T-helper 1 cell treated with Interleukin-12 subunit alpha and Interleukin-12 subunit beta and Interleukin-4 antibody, amounts not matched to agents 30 μg/mL and 1 μg/mL, for 36 hours (primary cell): Measurements from ENCODE around the gene ZNF787.
"Not testable (repeated sequence)": the region's sequence is repeated elsewhere in the genome, so short reads cannot be mapped to it uniquely, and the experiment has no call there.

Experiments
- H3K27ac Mint-ChIP-seq: one replicate; pipeline ENCODE4 v1.8.0; 2021; ENCODE audit warnings: mild to moderate bottlenecking, mixed read lengths
- H3K27me3 Mint-ChIP-seq: one replicate; pipeline ENCODE4 v1.8.0; 2021; ENCODE audit warnings: low read depth, mixed read lengths
- H3K36me3 Mint-ChIP-seq: one replicate; pipeline ENCODE4 v1.8.0; 2021; ENCODE audit warnings: low read depth, mixed read lengths
- H3K4me1 Mint-ChIP-seq: one replicate; pipeline ENCODE4 v1.8.0; 2021; ENCODE audit warnings: low read depth, mixed read lengths
- H3K4me3 Mint-ChIP-seq: one replicate; pipeline ENCODE4 v1.8.0; 2021; ENCODE audit warnings: mild to moderate bottlenecking, moderate library complexity, mixed read lengths
- H3K9me3 Mint-ChIP-seq: one replicate; pipeline ENCODE4 v1.8.0; 2021; ENCODE audit warnings: mixed read lengths

ZNF787 gene

GRCh38 chr19:56149656-56150038 is 28.6 kb upstream of the ZNF787 start:
- Mint-ChIP-seq H3K4me1 (peaks cover 10% of the 10 kb centered on the region), H3K4me3 (no peak overlapping the region), H3K36me3 (peaks cover 27% of the 10 kb centered on the region), H3K27me3 (no peaks in the 10 kb centered on the region), H3K27ac (no peak overlapping the region), H3K9me3 (no peaks in the 10 kb centered on the region)

GRCh38 chr19:56148955-56149655 is 28.0 kb upstream of the ZNF787 start:
- not testable (repeated sequence) for H3K9me3 Mint-ChIP-seq, H3K4me3 Mint-ChIP-seq, H3K27ac Mint-ChIP-seq, H3K27me3 Mint-ChIP-seq
- peaks cover 27% of the 10 kb centered on the region for H3K36me3 Mint-ChIP-seq
- peaks cover 10% of the 10 kb centered on the region for H3K4me1 Mint-ChIP-seq

DNA sequence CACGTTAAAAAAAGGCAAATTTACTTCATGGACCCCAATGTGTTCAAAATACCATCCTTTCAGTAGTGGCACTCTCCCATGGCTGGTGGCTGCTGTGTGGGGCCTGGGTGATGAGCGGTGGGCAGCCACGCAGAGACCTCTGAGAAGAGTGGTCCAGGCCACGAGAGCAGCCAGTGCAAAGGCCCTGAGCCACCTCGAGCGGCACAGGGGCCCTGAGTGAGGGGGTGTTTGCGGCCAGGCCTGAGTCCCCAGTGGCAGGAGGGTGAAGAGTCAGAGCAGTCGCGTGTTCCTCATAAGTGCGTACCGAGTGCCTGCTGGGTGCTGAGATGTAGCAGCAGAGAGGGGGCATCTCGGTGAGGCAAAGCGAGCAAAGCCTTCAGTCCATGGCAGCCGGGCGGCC is 27.0 kb upstream of the ZNF787 start:
- no peak overlapping the region for H3K4me3 Mint-ChIP-seq

DNA sequence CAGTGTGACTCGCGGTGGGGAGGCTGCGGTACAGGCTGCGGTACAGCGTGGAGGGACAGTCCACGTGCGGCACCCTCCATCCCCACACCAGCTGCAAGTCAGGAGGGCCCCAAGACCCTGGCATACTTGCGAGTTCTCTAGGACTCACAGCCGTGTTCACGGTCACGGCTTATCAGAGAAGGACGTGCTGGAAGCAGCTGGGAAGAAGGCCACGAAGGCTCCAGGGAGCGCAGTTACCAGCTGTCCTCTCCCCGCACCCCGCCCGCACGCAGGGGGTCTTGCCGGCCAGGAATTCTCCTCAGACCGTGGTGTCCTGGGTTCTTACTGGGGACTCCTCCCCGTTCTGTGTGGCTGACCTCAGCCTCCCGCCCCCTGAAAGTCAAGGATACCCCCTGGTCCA is 26.2 kb upstream of the ZNF787 start:
- Mint-ChIP-seq H3K27ac (no peak overlapping the region), H3K4me3 (no peak overlapping the region), H3K4me1 (peaks cover 11% of the 10 kb centered on the region), H3K36me3 (peaks cover 22% of the 10 kb centered on the region), H3K9me3 (no peaks in the 10 kb centered on the region), H3K27me3 (no peaks in the 10 kb centered on the region)

More for the DNA sequence above, 27.0 kb upstream of the ZNF787 start:
- Mint-ChIP-seq H3K36me3 (peaks cover 22% of the 10 kb centered on the region), H3K27ac (no peak overlapping the region), H3K4me1 (peaks cover 8% of the 10 kb centered on the region), H3K9me3 (no peaks in the 10 kb centered on the region), H3K27me3 (no peaks in the 10 kb centered on the region)

DNA sequence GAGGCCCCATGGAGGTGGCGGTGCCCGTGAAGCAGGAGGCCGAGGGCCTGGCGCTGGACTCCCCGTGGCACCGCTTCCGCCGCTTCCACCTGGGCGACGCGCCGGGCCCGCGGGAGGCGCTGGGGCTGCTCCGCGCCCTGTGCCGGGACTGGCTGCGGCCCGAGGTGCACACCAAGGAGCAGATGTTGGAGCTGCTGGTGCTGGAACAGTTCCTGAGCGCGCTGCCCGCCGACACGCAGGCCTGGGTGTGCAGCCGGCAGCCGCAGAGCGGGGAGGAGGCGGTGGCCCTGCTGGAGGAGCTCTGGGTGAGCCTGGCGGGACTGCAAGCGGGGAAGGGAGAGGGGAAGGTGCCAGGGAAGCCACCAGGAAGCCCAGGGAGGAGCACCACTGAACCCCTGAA is 25.8 kb upstream of the ZNF787 start:
- Mint-ChIP-seq H3K36me3 (peaks cover 22% of the 10 kb centered on the region), H3K27ac (no peak overlapping the region), H3K4me1 (peaks cover 13% of the 10 kb centered on the region), H3K9me3 (no peaks in the 10 kb centered on the region), H3K27me3 (no peaks in the 10 kb centered on the region), H3K4me3 (no peak overlapping the region)

GRCh38 chr19:56145698-56146097 is 24.6 kb upstream of the ZNF787 start:
- Mint-ChIP-seq H3K27ac (no peak overlapping the region), H3K9me3 (no peaks in the 10 kb centered on the region), H3K4me3 (no peak overlapping the region), H3K27me3 (no peaks in the 10 kb centered on the region), H3K4me1 (peaks cover 16% of the 10 kb centered on the region), H3K36me3 (peaks cover 22% of the 10 kb centered on the region)

- Mint-ChIP-seq H3K36me3 (peaks cover 16% of the 10 kb centered on the region), H3K27me3 (no peaks in the 10 kb centered on the region), H3K4me3 (no peak overlapping the region), H3K9me3 (no peaks in the 10 kb centered on the region), H3K27ac (no peak overlapping the region), H3K4me1 (peaks cover 23% of the 10 kb centered on the region)
These were observed 23.7 kb upstream of the ZNF787 start for GRCh38 chr19:56144831-56145230.

- peaks cover 12% of the 10 kb centered on the region for H3K36me3 Mint-ChIP-seq
- no peaks in the 10 kb centered on the region for H3K9me3 Mint-ChIP-seq
- H3K27ac Mint-ChIP-seq, result peak overlapping the region; percentile 46
- peaks cover 27% of the 10 kb centered on the region for H3K4me1 Mint-ChIP-seq
- H3K4me3 Mint-ChIP-seq, result no peak overlapping the region
- H3K27me3 Mint-ChIP-seq, result no peaks in the 10 kb centered on the region
These were observed 23.3 kb upstream of the ZNF787 start for GRCh38 chr19:56144376-56144775.

DNA sequence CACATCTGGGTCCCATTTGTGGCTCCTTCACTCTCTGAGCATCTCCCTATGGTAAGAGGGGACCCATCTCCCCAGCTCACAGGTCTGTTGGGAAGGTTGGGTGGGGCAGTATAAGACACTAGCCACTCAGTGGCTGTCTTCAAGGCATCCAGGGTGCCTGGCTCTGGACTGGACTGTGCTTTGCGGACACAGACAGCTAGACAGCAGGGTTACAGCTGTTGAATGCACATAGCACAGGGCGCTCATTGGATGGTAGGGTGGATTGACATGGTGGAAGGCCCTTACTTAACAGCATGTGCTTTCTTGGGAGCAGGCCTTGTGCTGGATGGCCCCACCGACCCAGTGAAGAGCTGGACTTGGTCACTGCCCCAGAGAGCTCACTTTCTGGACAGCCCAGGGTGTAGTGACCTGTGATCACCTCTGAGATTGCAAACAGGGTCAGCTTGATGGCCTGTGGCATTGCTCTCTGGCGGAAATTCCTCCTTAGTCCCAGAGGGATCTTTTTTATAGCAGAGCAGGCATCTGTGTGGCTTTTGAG is 21.9 kb upstream of the ZNF787 start:
- Mint-ChIP-seq H3K27me3 (no peaks in the 10 kb centered on the region), H3K9me3 (no peaks in the 10 kb centered on the region), H3K36me3 (peaks cover 5% of the 10 kb centered on the region), H3K4me1 (peaks cover 27% of the 10 kb centered on the region), H3K4me3 (peak overlapping the region; percentile 91), H3K27ac (no peak overlapping the region)

- Mint-ChIP-seq H3K4me3 (peak overlapping the region; percentile 91), H3K9me3 (no peaks in the 10 kb centered on the region), H3K27me3 (no peaks in the 10 kb centered on the region), H3K4me1 (peaks cover 27% of the 10 kb centered on the region), H3K27ac (peak overlapping the region; percentile 82), H3K36me3 (no peaks in the 10 kb centered on the region)
These were observed 21.1 kb upstream of the ZNF787 start for GRCh38 chr19:56142087-56142787.

DNA sequence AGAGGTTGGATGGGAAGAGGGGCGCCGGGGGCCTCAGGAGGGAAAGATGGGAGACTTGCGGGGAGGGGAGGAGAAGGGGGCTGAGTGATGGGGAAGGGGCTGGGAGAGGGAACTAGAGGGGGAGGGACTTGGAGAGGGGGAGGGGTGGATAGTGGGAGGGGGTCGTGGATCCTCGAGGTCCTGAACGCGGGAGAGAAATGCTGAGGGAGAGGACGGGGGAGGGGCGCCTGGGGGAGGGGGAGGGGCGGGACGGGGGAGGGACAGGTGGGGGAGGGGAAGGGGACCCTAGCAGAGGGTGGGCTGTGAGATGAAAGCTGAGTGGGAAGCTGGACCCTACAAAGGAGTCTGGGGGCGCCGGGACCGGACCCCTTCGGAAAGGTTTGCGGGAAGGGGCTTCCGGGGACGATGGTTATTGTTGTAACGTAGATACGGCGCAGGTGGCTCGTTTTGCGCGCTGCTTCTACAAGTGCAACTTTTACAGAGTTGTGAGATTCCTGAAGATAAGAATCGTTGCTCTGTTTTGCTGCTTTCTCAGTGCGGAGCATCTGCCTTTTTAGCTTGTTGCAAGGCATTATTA is 20.4 kb upstream of the ZNF787 start:
- peaks cover 27% of the 10 kb centered on the region for H3K4me1 Mint-ChIP-seq
- no peaks in the 10 kb centered on the region for H3K9me3 Mint-ChIP-seq
- H3K27ac Mint-ChIP-seq, result peak overlapping the region; percentile 88
- H3K4me3 Mint-ChIP-seq, result peak overlapping the region; percentile 91
- H3K36me3 Mint-ChIP-seq, result no peaks in the 10 kb centered on the region
- no peaks in the 10 kb centered on the region for H3K27me3 Mint-ChIP-seq

DNA sequence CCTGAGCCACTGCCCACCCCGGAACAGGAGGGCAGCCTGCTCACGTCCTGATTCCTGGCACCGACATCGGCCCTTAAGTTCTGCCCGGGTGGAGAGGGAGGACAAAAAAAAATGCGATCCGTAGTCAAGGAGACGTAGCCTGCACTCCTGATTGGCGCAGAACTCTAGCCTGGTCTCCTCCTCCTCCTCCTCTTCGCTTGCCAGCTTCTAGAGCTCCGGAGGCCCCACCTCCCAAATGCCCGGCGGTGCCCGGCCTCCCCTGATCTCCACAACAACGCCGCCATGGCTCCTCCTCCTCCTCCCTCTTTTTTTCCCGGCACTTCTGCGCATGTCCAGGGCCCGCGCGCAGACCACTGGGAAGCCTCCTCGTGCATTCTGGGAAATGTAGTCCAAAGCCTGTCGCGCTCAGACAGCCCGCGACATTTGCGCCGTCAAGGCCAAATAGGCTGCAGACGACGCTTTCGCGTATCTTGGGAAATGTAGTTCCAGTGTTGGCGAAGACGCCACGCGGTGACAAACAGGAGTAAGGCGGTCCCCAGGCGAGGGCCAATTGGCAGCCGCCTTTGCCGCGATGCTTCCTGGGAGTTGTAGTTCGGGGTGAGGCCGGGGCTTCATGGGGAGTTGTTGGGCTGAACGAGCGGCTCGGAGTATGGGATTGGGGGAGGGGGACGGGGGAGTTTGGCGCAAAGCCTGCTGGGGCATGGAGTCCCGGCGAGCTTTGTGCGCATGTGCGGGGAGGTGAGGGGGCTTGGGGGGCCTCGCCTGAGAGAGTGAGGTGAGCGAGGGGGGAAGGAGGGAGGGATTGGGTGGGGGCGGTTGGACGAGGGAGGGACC is 19.7 kb upstream of the ZNF787 start, which contains the start of gene ZNF444:
Gene ZNF444 (plus strand): TSS at position 705 of the 834 bp plus-strand sequence. CDS start 5,625 bp downstream, outside the sequence.
- Mint-ChIP-seq H3K27ac (peak within 1 kb of the TSS; percentile 88), H3K36me3 (no peaks in the 10 kb centered on the region), H3K4me1 (peaks cover 27% of the 10 kb centered on the region)

DNA sequence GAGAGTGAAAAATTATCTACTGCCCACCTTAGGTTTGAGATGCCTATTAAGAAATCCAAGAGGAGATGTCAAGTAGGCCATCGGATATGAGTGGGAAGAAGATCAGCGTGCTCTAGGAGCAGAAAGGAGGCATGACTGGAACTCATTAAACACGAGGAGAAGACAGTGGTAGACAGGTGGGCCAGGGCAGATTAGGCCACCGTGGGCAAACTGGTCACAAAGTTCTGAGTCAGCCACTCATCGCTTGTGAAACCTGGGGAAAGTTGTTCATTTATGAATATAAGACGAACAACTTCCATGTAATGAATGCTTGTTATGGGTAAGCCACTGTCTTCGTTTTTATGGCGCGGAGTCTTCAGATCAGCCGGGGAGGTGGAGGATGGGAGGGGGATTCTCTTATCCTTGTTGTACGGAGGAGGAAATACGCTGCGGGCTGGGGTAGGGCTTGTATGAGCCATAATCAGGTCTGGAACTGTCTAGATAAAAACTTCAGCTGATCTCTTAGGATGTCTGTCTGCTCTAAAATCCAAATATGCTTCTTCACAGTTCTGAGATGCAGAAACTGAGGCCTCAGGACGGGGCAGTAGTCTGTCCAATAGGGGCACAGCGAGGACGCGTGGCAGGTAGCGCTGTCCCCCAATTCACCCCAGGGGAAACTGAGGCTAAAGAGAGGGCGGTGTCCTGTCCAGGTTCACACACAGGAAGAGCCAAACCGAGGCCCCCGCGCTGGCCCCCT is 18.9 kb upstream of the ZNF787 start:
- Mint-ChIP-seq H3K27ac (peak overlapping the region; percentile 88), H3K27me3 (no peaks in the 10 kb centered on the region), H3K4me3 (peak overlapping the region; percentile 91), H3K4me1 (peaks cover 27% of the 10 kb centered on the region), H3K9me3 (no peaks in the 10 kb centered on the region), H3K36me3 (no peaks in the 10 kb centered on the region)

More for the DNA sequence above, 19.7 kb upstream of the ZNF787 start, which contains the start of gene ZNF444:
- no peaks in the 10 kb centered on the region for H3K27me3 Mint-ChIP-seq
- H3K9me3 Mint-ChIP-seq, result no peaks in the 10 kb centered on the region
- H3K4me3 Mint-ChIP-seq, result peak within 1 kb of the TSS; percentile 91
